Measurements from ENCODE around the gene ABHD2.

DNA sequence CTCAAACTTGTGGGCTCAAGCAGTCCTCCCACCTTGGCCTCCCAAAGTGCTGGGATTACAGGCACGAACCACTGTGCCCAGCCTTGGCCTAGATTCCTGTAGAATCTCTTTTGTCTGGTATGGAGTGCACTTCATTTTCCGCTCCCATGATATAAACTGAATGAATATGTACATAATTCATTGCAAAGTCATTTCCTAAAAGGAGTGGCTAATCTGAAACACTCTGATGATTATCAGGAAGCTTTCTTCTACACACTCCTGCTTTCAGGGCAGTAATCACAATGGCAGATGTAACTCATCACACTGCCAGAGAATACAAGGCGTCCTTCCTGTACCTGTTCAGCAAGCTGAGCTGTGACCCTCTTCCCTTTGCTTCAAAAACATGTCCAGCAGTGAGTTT lies 104.5 kb downstream of the ABHD2 start:
- TF ChIP-seq, protein P1, sequence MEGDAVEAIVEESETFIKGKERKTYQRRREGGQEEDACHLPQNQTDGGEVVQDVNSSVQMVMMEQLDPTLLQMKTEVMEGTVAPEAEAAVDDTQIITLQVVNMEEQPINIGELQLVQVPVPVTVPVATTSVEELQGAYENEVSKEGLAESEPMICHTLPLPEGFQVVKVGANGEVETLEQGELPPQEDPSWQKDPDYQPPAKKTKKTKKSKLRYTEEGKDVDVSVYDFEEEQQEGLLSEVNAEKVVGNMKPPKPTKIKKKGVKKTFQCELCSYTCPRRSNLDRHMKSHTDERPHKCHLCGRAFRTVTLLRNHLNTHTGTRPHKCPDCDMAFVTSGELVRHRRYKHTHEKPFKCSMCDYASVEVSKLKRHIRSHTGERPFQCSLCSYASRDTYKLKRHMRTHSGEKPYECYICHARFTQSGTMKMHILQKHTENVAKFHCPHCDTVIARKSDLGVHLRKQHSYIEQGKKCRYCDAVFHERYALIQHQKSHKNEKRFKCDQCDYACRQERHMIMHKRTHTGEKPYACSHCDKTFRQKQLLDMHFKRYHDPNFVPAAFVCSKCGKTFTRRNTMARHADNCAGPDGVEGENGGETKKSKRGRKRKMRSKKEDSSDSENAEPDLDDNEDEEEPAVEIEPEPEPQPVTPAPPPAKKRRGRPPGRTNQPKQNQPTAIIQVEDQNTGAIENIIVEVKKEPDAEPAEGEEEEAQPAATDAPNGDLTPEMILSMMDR (conservative IDR thresholded peaks at IDR 0.05) = no peak
- TF ChIP-seq EZH2 (IDR thresholded peaks at IDR 0.05; ENCODE audit: low read depth) = no peak
